Measurements from ENCODE around the gene GLI3.

DNA sequence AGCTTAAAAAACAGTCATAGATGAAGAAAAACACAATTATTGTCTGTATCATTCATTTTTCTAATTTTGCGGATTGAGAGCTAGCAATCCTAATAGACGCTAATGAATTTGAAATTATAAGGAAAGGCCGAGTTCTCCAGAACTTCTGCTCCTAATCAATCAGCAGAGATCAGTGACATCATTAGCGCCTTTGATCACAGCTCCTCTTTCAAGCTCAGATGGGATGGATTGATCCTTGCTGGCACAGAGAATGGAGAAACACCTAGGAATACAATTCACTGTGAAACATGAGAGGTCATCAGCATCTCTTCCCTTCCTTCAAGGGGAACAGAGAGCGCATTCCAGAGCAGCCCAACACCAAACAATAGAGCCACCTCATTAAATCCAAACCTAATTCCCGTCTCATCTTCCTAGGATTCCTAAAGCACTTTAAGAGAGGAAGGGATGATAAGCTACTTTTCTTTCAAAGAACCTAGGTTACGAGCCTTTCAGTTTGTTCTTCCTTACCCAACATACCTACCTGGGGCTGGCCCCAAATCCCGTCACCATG is 24.4 kb downstream of the GLI3 start:
- TF ChIP-seq EZH2 (IDR thresholded peaks at IDR 0.05; ENCODE audit: low read depth), result no peak
- TF ChIP-seq, protein P1, sequence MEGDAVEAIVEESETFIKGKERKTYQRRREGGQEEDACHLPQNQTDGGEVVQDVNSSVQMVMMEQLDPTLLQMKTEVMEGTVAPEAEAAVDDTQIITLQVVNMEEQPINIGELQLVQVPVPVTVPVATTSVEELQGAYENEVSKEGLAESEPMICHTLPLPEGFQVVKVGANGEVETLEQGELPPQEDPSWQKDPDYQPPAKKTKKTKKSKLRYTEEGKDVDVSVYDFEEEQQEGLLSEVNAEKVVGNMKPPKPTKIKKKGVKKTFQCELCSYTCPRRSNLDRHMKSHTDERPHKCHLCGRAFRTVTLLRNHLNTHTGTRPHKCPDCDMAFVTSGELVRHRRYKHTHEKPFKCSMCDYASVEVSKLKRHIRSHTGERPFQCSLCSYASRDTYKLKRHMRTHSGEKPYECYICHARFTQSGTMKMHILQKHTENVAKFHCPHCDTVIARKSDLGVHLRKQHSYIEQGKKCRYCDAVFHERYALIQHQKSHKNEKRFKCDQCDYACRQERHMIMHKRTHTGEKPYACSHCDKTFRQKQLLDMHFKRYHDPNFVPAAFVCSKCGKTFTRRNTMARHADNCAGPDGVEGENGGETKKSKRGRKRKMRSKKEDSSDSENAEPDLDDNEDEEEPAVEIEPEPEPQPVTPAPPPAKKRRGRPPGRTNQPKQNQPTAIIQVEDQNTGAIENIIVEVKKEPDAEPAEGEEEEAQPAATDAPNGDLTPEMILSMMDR (conservative IDR thresholded peaks at IDR 0.05), result no peak
